ENCODE data around the gene DLEC1.

- TF ChIP-seq SMC3 (IDR thresholded peaks at IDR 0.05; ENCODE audit: low read depth, low read length) = no peak
- no peak for TF ChIP-seq CTCF (conservative IDR thresholded peaks at IDR 0.05; ENCODE audit: low read depth, low read length)
- TF ChIP-seq POLR2A (IDR thresholded peaks at IDR 0.05; ENCODE audit: low read depth, low read length) = no peak
- TF ChIP-seq RAD21 (IDR thresholded peaks at IDR 0.05; ENCODE audit: low read length) = no peak
- TF ChIP-seq MXI1 (IDR thresholded peaks at IDR 0.05; ENCODE audit: borderline replicate concordance, low read depth, low read length) = no peak
- no peak for TF ChIP-seq CEBPB (IDR thresholded peaks at IDR 0.05; ENCODE audit: low read depth, low read length)
- no peak for TF ChIP-seq USF2 (IDR thresholded peaks at IDR 0.05; ENCODE audit: low read depth, low read length)
- no peak for TF ChIP-seq RFX5 (IDR thresholded peaks at IDR 0.05; ENCODE audit: low read depth, low read length)
- TF ChIP-seq MAZ (IDR thresholded peaks at IDR 0.05; ENCODE audit: borderline replicate concordance, low read depth, low read length) = no peak
- no peak for TF ChIP-seq ELK1 (IDR thresholded peaks at IDR 0.05; ENCODE audit: borderline replicate concordance, low read depth, low read length)
- no peak for TF ChIP-seq RCOR1 (IDR thresholded peaks at IDR 0.05; ENCODE audit: insufficient replicate concordance, low read length)
- no peak for TF ChIP-seq MAFK (IDR thresholded peaks at IDR 0.05; ENCODE audit: low read depth, low read length)
Measured at GRCh38 chr3:38149708-38150107, 110.7 kb downstream of the DLEC1 start.
